ENCODE data around the gene FAM168A.
A peak's percentile ranks its signal among the peaks of the same experiment; 100 is the strongest.

DNA sequence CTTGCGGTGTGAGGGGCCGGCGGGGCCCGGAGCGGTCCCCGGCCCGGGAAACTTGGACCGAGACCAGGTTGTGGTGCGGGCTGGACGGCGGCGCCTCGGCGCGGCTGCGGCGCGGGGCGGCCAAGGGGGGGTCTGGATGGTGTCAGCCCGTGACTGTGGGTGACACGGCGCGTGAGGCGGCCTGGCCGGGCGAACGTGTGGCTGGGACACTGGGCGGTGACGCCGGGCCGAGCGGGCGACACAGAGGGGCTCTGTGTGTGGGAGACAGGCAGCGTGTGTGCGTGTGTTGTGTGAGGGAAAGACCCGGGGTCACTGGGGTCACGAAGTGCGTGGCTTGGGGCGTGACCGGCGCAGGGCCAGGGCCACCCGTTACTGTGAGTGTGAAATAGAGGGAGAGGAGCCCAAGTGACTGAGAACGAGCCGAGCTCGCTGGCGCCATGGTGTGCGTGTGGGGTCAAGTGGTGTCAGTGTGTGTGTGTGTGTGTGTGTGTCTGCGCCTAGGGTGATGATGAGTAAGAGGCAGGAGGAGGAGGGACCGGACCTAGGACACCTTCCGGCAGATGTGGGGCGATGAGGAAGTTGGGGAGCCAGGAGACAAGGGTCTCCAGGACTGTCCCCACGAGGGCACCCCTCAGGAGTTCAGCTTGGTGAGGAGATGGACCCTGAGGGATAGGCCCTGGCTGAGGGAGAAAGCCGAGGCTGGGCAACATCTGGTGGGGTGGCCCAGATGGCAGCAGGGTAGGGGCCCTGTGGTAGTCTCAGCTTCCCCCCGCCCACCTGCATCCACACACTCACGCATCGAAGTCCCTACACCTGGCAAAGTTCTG is 220.9 kb downstream of the FAM168A start:
- no peak for TF ChIP-seq NFIC (IDR thresholded peaks at IDR 0.05; ENCODE audit: low read depth, low read length)
- TF ChIP-seq SRF (IDR thresholded peaks at IDR 0.05; ENCODE audit: low read depth in 2 of 2, low read length in 2 of 2) = no peak
- peak; percentile 43; the same call in 1 of the 2 replicates for TF ChIP-seq MAX (IDR thresholded peaks at IDR 0.05; ENCODE audit: low read depth, low read length)
- no peak for TF ChIP-seq ZBTB33 (IDR thresholded peaks at IDR 0.05)
- peak; percentile 86 for TF ChIP-seq POLR2AphosphoS5 (IDR thresholded peaks at IDR 0.05; ENCODE audit: low read length)
